HL-60 (cell line): ENCODE results near the gene SLC12A2.

Source experiments
- CTCF ChIP-seq: IDR thresholded peaks from one replicate; pipeline ENCODE4 v1.5.1; 2011; ENCODE audit warnings: low read length, control low read depth, inconsistent platforms; ENCODE audit not compliant: insufficient read depth
- POLR2AphosphoS5 ChIP-seq: IDR thresholded peaks from 2 replicates; pipeline ENCODE4 v1.6.1; 2012; ENCODE audit warnings: low read depth
- SPI1 ChIP-seq: IDR thresholded peaks from 2 replicates; pipeline ENCODE4 v1.6.1; 2012; ENCODE audit warnings: low read depth, mild to moderate bottlenecking, borderline replicate concordance
- TF ChIP-seq, protein P1 (sequence below): IDR thresholded peaks from 2 replicates; pipeline ENCODE4 v1.6.1; 2012; ENCODE audit warnings: low read depth; ENCODE audit not compliant: insufficient replicate concordance

- TF ChIP-seq, protein P1, sequence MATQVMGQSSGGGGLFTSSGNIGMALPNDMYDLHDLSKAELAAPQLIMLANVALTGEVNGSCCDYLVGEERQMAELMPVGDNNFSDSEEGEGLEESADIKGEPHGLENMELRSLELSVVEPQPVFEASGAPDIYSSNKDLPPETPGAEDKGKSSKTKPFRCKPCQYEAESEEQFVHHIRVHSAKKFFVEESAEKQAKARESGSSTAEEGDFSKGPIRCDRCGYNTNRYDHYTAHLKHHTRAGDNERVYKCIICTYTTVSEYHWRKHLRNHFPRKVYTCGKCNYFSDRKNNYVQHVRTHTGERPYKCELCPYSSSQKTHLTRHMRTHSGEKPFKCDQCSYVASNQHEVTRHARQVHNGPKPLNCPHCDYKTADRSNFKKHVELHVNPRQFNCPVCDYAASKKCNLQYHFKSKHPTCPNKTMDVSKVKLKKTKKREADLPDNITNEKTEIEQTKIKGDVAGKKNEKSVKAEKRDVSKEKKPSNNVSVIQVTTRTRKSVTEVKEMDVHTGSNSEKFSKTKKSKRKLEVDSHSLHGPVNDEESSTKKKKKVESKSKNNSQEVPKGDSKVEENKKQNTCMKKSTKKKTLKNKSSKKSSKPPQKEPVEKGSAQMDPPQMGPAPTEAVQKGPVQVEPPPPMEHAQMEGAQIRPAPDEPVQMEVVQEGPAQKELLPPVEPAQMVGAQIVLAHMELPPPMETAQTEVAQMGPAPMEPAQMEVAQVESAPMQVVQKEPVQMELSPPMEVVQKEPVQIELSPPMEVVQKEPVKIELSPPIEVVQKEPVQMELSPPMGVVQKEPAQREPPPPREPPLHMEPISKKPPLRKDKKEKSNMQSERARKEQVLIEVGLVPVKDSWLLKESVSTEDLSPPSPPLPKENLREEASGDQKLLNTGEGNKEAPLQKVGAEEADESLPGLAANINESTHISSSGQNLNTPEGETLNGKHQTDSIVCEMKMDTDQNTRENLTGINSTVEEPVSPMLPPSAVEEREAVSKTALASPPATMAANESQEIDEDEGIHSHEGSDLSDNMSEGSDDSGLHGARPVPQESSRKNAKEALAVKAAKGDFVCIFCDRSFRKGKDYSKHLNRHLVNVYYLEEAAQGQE: no peak
- TF ChIP-seq CTCF (no peak), POLR2AphosphoS5 (no peak), SPI1 (no peak)
These were observed 110.3 kb downstream of the SLC12A2 start for GRCh38 chr5:128193665-128194390.
